ENCODE results near the gene HTRA2.
A peak's percentile ranks its signal among the peaks of the same experiment; 100 is the strongest.
"Not testable (repeated sequence)": the region's sequence is repeated elsewhere in the genome, so short reads cannot be mapped to it uniquely, and the experiment has no call there.

Gene HTRA2

DNA sequence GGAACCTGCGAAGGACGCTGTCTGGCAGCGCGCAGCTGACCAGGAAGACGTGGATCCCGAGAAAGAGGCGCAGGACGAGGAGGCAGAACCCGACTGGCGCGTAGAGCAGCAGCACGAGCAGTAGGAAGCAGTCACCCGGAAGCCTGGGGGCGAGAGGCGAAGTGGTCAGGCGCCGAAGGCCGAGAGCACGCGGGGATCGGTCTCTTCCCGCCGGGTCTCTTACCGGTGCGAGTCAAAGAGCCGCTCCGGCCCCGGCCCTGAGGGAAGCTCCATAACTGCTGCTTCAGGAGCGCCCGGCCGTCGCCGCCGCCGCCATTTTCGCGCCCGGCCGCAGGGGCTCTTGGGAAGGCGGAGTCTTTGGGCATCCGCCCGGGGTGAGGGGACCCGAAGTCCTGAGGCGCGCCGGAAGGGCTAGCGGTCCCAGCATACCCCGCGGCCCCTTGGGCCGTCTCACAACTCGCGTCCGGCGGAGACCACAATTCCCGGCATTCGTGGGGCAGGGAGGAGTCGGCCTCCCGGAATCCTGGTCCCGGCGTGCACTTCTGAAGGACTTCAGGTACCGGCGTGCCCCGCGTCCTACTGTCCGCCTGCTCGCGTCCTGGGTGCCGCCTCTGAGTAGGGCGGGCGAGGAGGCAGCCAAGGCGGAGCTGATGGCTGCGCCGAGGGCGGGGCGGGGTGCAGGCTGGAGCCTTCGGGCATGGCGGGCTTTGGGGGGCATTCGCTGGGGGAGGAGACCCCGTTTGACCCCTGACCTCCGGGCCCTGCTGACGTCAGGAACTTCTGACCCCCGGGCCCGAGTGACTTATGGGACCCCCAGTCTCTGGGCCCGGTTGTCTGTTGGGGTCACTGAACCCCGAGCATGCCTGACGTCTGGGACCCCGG, at the start of gene HTRA2, which contains the start of gene AUP1:
TSS of gene HTRA2 (plus strand) at position 577 of the 882 bp plus-strand sequence. CDS start at position 651, 74 bp downstream.
TSS of gene AUP1 (minus strand) at position 350 of the 882 bp plus-strand sequence. CDS start at position 273, 77 bp downstream.
- Mint-ChIP-seq H3K27me3 (no peaks in the 10 kb centered on the region), H3K36me3 (peaks cover 59% of the 10 kb centered on the region), H3K9me3 (no peaks in the 10 kb centered on the region), H3K4me1 (peaks cover 52% of the 10 kb centered on the region), H3K4me3 (peak within 1 kb of the TSS; percentile 99), H3K27ac (peak within 1 kb of the TSS; percentile 99)
- ATAC-seq: peak; percentile 93

DNA sequence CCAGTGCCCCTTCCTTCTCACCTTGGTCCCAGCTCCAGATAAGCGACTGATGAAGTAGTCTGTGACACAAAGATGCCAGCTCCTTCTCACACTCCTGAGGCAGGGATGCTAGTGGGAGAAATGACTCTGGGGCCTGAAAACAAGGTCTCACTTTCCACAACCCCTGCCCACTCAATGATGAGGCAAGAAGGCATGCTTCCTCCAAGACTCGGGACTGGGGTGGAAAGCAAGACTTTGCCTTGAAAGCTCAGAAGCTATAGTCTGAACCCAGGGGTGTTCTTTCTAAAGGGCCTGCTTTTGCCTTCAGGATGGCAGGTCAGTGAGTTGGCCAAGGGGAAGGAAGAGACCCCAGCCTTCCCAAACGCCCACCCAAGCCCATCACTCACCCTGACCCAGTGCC, 48.3 kb upstream of the HTRA2 start:
- Mint-ChIP-seq H3K4me1 (peaks cover 35% of the 10 kb centered on the region), H3K27me3 (no peaks in the 10 kb centered on the region), H3K4me3 (peak overlapping the region; percentile 100), H3K27ac (peak overlapping the region; percentile 97), H3K9me3 (no peaks in the 10 kb centered on the region), H3K36me3 (peaks cover 31% of the 10 kb centered on the region)
- no peak for ATAC-seq

DNA sequence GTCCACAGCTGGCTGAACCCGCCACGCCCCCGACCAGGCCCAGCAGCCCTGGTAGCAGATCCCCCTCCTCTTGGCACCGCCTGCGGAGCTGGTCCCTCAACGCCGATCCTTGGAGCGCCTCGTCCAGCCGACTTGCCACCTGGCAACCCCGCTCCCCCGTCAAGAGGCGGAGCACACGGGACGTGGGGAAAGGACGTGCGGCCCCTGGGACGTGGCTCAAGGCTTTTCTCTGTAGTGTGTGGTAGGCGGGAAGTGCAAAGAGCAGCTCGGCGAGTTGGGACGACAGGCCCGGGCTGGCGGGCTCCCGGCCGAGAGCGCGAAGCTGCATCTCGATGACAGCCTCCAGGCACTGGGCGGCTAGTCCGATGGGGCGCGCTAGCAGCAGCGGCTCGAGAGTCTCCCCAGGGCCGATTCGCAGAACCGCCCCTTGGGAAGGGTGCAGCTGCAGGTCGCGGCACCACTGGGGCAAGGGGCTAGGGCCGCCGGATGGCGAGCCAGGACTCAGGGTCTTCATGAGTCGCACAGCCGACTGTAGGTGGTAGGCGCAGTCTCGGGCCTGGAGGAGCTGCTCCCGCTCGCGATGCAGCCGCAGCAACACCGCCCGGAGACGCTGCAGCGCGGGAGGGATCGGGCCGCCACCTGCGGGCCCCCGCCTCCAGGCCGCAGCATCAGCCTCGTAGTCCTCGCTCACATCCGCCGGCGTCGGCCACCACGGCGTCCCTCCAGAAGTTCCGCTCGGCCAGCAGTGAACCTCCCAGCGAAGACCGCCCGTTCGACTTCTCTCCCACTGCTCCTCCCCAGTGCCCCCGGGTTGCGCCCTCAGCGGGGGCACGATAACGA, 47.6 kb upstream of the HTRA2 start:
- no peaks in the 10 kb centered on the region for H3K9me3 Mint-ChIP-seq
- H3K36me3 Mint-ChIP-seq: peaks cover 38% of the 10 kb centered on the region
- peak overlapping the region; percentile 100 for H3K4me3 Mint-ChIP-seq
- peaks cover 35% of the 10 kb centered on the region for H3K4me1 Mint-ChIP-seq
- peak; percentile 79 for ATAC-seq
- peak overlapping the region; percentile 97 for H3K27ac Mint-ChIP-seq
- no peaks in the 10 kb centered on the region for H3K27me3 Mint-ChIP-seq

DNA sequence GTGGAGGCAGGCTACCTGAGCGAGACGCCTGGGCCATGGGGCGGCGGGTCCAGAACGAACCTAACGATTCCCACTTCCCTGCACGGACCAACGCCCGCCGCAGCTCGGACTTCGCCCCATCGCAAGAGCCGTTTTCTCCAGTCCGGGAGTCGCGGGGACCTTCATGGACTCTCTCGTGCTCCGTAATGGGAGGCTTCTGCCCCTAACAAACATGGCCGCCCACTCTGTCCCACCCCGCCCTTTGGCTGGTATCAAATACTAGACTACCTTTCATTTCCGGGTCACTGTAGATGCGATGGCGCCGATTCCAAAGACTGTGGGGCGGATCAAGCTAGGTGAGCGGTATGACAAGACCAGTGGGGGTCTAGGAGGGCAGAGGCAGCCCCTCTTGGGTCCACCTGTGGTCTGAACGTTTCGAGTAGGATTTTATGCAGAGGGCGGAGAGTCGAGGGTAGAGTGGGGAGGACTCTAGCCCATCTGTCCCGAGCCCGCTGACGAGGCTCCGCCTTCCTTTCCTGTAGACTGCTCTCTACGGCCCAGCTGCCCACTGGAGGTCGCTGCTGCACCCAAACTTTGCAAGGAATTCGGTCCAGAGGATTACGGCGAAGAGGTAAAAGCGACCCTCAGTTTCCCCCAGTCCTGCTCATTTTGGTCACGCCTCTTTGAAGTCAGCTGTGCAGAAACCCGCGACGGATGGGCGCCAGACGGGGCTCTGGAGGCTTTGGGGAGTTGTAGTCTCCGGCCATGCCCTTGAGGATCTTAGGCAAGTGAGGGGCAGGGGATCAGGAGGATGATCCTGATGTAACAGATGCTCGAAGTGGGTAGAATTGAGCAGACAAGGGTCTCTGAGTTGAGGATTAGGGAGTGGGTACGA, 46.7 kb upstream of the HTRA2 start, which contains the start of the genes CCDC142 and TTC31:
TSS of gene CCDC142 (minus strand) at position 198 of the 874 bp plus-strand sequence. CDS start at position 37, 161 bp downstream.
TSS of gene TTC31 (plus strand) at position 281 of the 874 bp plus-strand sequence. CDS start at position 296, 15 bp downstream.
- Mint-ChIP-seq H3K4me3 (peak within 1 kb of the TSS; percentile 100), H3K9me3 (no peaks in the 10 kb centered on the region), H3K36me3 (peaks cover 32% of the 10 kb centered on the region), H3K27me3 (no peaks in the 10 kb centered on the region), H3K4me1 (peaks cover 35% of the 10 kb centered on the region), H3K27ac (peak within 1 kb of the TSS; percentile 97)
- ATAC-seq: peak; percentile 97

DNA sequence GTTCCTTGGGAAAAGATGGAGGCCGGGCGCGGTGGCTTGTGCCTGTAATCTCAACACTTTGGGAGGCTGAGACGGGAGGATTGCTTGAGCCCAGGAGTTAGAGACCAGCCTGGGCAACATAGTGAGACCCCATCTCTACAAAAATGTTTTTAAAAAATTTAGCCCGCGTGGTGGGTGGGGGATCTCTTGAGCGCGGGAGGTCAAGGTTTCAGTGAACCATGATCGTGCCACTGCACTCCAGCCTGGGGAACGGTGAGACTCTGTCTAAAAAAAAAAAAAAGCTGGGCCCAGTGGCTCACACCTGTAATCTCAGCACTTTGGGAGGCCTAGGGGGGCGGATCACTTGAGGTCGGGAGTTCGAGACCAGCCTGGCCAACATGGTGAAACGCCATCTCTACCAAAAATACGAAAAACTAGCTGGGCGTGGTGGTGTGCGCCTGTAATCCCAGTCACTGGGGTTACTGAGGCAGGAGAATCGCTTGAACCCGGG, 46.0 kb upstream of the HTRA2 start:
- Mint-ChIP-seq H3K27ac (peak overlapping the region; percentile 97), H3K4me1 (peaks cover 35% of the 10 kb centered on the region), H3K4me3 (peak overlapping the region; percentile 100), H3K36me3 (peaks cover 32% of the 10 kb centered on the region)
- not testable (repeated sequence) for ATAC-seq, H3K9me3 Mint-ChIP-seq, H3K27me3 Mint-ChIP-seq

DNA sequence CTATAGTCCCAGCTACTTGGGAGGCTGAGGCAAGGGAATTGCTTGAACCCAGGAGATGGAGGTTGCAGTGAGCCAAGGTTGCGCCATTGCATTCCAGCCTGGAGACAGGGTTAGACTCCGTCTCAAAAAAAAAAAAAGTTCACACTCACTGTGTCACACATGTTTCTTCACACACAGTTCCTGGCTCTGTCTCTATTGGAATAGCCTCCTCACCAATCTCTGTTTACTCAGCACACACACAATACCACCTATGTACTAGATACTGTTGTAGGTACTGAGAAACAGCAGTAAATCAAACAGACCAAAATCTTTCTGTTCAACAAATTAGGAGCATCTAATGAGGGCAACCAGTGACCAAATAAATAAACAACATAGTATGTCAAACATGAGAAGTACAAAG, 43.6 kb upstream of the HTRA2 start:
- no peak overlapping the region for H3K4me3 Mint-ChIP-seq
- no peak for ATAC-seq

DNA sequence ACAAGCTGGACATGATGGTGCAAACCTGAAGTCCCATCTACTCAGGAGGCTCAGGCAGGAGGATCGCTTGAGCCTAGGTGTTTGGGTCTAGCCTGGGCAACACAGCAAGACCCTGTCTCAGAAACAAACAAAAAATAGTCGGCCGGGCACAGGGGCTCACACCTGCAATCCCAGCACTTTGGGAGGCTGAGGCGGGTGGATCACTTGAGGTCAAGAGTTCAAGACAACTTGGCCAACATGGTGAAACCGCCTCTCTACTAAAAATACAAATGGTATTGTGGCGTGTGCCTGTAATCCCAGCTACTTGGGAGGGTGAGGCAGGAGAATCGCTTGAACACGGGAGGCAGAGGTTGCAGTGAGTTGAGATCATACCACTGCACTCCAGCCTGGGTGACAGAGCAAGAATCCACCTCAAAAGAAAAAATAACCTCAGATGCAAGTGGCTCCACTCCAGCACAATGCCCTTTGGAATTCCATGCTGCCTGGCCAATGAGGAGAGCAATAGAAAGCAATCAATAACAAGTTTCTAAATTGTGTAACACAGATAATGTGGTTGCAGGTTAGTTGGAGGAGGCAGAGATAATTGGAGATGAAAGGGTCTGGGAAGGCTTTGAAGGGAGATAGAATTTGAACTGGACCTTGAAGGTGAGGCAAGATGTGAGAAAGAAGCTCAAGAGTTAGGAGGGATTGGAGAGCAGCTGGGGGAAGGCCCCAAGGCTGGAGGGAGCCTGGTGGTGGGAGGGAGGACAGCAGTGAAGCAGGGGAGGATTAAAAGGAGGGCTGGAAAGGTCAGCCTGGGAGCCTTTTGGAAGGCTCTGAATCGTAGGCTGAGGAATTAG, 40.9 kb upstream of the HTRA2 start:
- Mint-ChIP-seq H3K4me1 (peaks cover under 1% of the 10 kb centered on the region), H3K36me3 (peaks cover 59% of the 10 kb centered on the region), H3K9me3 (no peaks in the 10 kb centered on the region), H3K27ac (no peak overlapping the region), H3K27me3 (no peaks in the 10 kb centered on the region), H3K4me3 (no peak overlapping the region)
- ATAC-seq: no peak

More for the DNA sequence above, 43.6 kb upstream of the HTRA2 start:
- H3K9me3 Mint-ChIP-seq: no peaks in the 10 kb centered on the region
- H3K27ac Mint-ChIP-seq: no peak overlapping the region
- H3K36me3 Mint-ChIP-seq: peaks cover 35% of the 10 kb centered on the region
- peaks cover 19% of the 10 kb centered on the region for H3K4me1 Mint-ChIP-seq
- no peaks in the 10 kb centered on the region for H3K27me3 Mint-ChIP-seq

DNA sequence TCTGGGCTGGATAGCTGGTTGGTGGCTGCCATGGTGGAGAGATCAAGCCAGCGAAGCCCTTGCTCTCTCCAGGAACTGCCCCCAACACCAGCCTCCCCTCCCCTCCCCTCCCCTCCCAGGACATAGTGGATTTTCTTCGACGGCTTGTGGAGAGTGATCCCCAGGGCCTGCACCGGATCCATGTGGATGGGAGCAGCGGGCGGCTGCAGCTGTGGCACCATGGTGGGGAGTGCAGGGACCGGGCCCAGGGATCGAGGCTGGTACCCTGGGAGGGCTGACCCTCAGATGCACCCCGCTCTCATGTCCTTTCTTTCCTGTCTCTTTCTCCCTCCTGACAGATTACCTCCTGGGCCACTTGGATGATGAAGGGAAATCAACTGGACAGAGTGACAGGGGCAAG, 39.8 kb upstream of the HTRA2 start:
- Mint-ChIP-seq H3K36me3 (peaks cover 65% of the 10 kb centered on the region), H3K27me3 (no peaks in the 10 kb centered on the region), H3K4me1 (no peaks in the 10 kb centered on the region), H3K9me3 (no peaks in the 10 kb centered on the region), H3K4me3 (no peak overlapping the region), H3K27ac (no peak overlapping the region)
- ATAC-seq: no peak

DNA sequence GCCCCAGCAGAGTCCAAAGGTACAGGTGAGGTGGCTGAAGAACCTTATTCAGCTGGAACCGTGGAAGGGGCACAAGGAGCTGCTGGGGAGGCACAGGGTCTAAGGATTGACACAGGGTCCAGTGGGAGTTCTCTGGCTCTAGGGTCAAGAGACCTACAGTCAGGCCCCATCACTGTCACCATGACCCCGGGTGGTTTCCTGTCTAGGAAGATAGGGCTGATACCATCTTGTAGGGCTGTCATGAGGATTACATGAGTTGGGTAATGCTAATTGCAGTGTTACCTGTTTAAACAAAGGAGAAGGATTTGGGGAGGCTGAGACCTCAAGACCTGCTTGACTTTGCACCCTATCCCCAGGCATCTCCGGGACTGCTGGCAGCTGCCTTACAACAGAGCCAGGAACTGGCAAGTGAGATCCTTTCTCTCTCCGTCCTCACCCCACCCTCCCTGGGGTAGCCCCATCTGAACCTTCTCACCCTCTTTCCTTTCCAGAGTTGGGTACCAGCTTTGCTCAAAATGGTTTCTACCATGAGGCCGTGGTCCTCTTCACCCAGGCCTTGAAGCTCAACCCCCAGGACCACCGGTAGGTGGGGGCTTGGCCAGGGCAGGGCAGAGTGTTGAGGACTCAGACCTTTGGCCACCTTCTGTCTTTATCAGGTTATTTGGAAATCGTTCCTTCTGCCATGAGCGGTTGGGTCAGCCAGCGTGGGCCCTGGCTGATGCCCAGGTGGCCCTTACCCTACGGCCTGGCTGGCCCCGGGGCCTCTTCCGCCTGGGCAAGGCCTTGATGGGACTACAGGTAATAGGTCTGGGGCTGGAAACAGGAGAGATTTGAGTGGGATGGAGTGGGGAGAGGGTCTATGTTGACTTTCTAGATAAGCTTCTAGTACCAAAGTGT, 37.8 kb upstream of the HTRA2 start:
- ATAC-seq: no peak
- no peak overlapping the region for H3K4me3 Mint-ChIP-seq
- no peaks in the 10 kb centered on the region for H3K4me1 Mint-ChIP-seq
- H3K27me3 Mint-ChIP-seq: no peaks in the 10 kb centered on the region
- H3K36me3 Mint-ChIP-seq: peaks cover 55% of the 10 kb centered on the region
- no peak overlapping the region for H3K27ac Mint-ChIP-seq
- no peaks in the 10 kb centered on the region for H3K9me3 Mint-ChIP-seq

DNA sequence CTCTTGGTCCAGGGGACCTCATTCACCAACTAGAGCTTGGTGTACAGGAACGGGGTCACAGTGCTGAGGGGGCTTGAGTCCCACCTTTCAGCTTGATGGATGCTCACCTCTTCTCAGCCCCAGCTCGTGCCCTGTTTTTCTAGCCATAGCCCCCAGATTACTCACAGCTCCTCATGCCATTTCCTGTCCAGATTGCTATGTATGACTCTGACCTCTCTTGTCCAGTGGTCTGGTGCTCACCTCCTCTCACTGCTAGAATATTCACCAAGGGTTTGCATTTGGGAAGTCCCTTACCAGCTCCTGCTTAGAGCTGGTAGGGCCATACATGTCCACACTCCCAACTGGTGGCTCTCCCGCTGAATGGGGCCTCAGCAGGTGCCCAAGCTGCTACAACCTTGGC, 36.2 kb upstream of the HTRA2 start:
- Mint-ChIP-seq H3K27me3 (peaks cover 13% of the 10 kb centered on the region), H3K36me3 (peaks cover 53% of the 10 kb centered on the region), H3K27ac (no peak overlapping the region), H3K9me3 (no peaks in the 10 kb centered on the region), H3K4me3 (no peak overlapping the region), H3K4me1 (peaks cover 12% of the 10 kb centered on the region)
- no peak for ATAC-seq

DNA sequence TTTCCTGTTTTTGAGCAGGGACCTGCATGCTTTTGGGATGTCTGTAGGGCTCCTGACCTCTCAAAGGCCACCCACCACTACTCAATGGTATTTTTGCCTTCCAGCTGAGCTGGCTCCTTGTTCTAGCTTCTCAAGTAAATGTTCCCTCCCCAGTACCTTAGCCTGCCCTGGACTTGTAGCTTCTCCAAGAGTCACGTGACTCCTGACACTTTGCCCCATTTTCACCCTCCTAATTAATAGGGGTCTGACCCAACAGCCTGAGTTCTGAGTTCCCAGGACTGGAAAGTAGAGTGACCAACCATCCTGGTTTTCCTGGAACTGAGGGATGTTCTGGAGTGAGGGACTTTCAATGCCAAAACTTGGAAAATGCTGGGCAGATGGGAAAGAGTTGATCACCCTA, 34.3 kb upstream of the HTRA2 start:
- Mint-ChIP-seq H3K4me3 (no peak overlapping the region), H3K27ac (no peak overlapping the region), H3K4me1 (peaks cover 28% of the 10 kb centered on the region), H3K36me3 (peaks cover 39% of the 10 kb centered on the region), H3K9me3 (no peaks in the 10 kb centered on the region), H3K27me3 (peaks cover 32% of the 10 kb centered on the region)
- no peak for ATAC-seq

DNA sequence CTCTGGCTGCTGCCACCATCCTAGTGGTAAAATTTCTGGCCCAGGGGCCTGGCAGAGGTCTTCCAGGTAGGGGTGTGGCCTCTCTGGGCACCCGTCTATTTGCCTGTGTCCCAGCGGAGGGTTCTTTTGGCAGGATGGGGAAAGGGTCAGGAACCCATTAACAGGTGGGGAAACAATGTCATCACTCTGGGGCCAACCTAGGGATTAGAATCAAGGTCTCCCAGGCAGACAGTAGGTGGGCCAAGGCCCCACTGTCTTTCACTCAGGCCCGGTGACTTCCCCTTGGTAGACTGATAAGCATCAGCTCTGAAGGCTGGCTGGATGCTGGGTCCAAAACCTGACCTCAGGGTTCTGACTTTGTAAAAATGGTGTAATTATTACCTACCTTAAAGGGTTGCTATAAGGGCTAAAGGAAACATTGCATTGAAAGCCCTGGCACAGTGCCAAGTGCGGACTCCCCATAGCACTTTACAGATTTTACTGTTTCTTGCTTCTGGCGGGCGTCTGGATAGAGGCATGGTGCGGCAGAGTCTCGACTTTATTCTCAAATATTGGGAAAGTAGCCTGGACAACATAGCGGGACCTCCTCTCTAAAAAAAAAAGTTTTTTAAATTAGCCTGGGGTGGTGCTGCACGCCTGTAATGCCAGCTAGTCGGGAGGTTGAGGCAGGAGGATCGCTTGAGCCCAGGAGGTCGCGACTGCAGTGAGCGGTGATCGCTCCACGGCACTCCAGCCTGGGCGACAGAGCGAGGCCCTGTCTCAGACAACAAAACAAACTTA, 32.5 kb upstream of the HTRA2 start:
- Mint-ChIP-seq H3K9me3 (no peaks in the 10 kb centered on the region), H3K4me1 (peaks cover 37% of the 10 kb centered on the region), H3K27ac (peak overlapping the region; percentile 2), H3K27me3 (peaks cover 48% of the 10 kb centered on the region), H3K36me3 (peaks cover 23% of the 10 kb centered on the region), H3K4me3 (peak overlapping the region; percentile 74)
- no peak for ATAC-seq

All from stimulated activated memory B cell treated with anti-CD40 and anti-IgM and Interleukin-4, amounts not matched to agents 10 μg/mL and 1 μg/mL and 100 μg/mL, for 72 hours (primary cell).